Natural killer cell (primary cell): ENCODE results near the gene RFNG. TPM values are rescaled to one million over a fixed set of nuclear protein-coding genes. Genes with fewer than 3 reads are reported as not detected.

Experiments used
- ATAC-seq, 3 donors: fragments of 150-1000 bp in 2 of 3; fragments of 200-7000 bp in 1 of 3; cut with Tn5 transposase; 1 replicate in 1 of 3; 2 replicates in 2 of 3; pipeline ENCODE4 v1.10.0; 2021; ENCODE audit warnings: mild to moderate bottlenecking in 2 of 3, moderate library complexity in 2 of 3
- DNase-seq, 2 donors: peaks; one replicate each; pipeline versions ENCODE4 v3.0.0 to v3.0.0-alpha.2; 2013 to 2021; ENCODE audit warnings: mixed read lengths in 1 of 2
- H3K27ac ChIP-seq: one replicate; pipeline ENCODE4 v1.5.1; 2013; ENCODE audit warnings: mild to moderate bottlenecking, low read length
- H3K27me3 ChIP-seq: one replicate; pipeline ENCODE4 v1.6.1; 2013; ENCODE audit warnings: low read length; ENCODE audit not compliant: control insufficient read depth, insufficient read depth
- H3K36me3 ChIP-seq: one replicate; pipeline ENCODE4 v1.6.1; 2013; ENCODE audit warnings: low read length; ENCODE audit not compliant: control insufficient read depth, insufficient read depth
- H3K4me1 ChIP-seq: one replicate; pipeline ENCODE4 v1.6.1; 2013; ENCODE audit warnings: low read length; ENCODE audit not compliant: control insufficient read depth, insufficient read depth
- H3K4me3 ChIP-seq: one replicate; pipeline ENCODE4 v1.5.1; 2013; ENCODE audit warnings: low read length
- H3K9me3 ChIP-seq: one replicate; pipeline ENCODE4 v1.6.1; 2013; ENCODE audit warnings: low read length; ENCODE audit not compliant: control insufficient read depth, insufficient read depth
- H3K27ac Mint-ChIP-seq, 2 donors: one replicate each; pipeline ENCODE4 v1.8.0; 2022; ENCODE audit warnings: mild to moderate bottlenecking in 2 of 2, mixed read lengths in 2 of 2, moderate library complexity in 1 of 2
- H3K27me3 Mint-ChIP-seq, 2 donors: one replicate each; pipeline ENCODE4 v1.8.0; 2022; ENCODE audit warnings: low read depth in 2 of 2, mixed read lengths in 2 of 2
- H3K36me3 Mint-ChIP-seq: one replicate; pipeline ENCODE4 v1.8.0; 2022; ENCODE audit warnings: mixed read lengths
- H3K4me1 Mint-ChIP-seq, 2 donors: one replicate each; pipeline ENCODE4 v1.8.0; 2022; ENCODE audit warnings: mixed read lengths in 2 of 2
- H3K4me3 Mint-ChIP-seq: one replicate; pipeline ENCODE4 v1.8.0; 2022; ENCODE audit warnings: mild to moderate bottlenecking, moderate library complexity, mixed read lengths
- H3K9me3 Mint-ChIP-seq, 2 donors: one replicate each; pipeline ENCODE4 v1.8.0; 2022; ENCODE audit warnings: mixed read lengths in 2 of 2
- CTCF ChIP-seq: fragments of 200-600 bp; IDR thresholded peaks from one replicate; pipeline ENCODE4 v1.8.0; 2022; ENCODE audit warnings: antibody characterized with exemption
- WGBS: methylation state at CpG from one replicate; pipeline ENCODE4 v1.1.7; 2013; ENCODE audit warnings: missing lambda C conversion rate; ENCODE audit not compliant: insufficient coverage; 5-methylcytosine and 5-hydroxymethylcytosine counted together
- intact Hi-C: fragments of 100-400 bp; cut with micrococcal nuclease; formaldehyde crosslinking; loops from one replicate; pipeline ENCODE4 v1.14.2; 2022
- total RNA-seq, 4 donors: library from RNA; stranded (reverse); fragments of 120-200 nt in 1 of 4; gene quantifications; one replicate each; pipeline versions ENCODE4 v1.2.3 to v1.2.4, GENCODE V29; 2013 to 2022

Gene RFNG
- total RNA-seq, 3 donors from 2014 or later (not counting 1 experiment from before 2014, with no cell fraction given) = 22.7 to 26.7 (median 23.2) TPM

- no peak for ATAC-seq
- Mint-ChIP-seq H3K27ac (no peak overlapping the region), H3K9me3 (no peaks in the 10 kb centered on the region), H3K36me3 (no peaks in the 10 kb centered on the region), H3K4me3 (no peak overlapping the region), H3K4me1 (no peaks in the 10 kb centered on the region), H3K27me3 (no peaks in the 10 kb centered on the region)
- no peaks in the 10 kb centered on the region for H3K4me1 ChIP-seq
- no peaks in the 10 kb centered on the region for H3K9me3 ChIP-seq
- no peak overlapping the region for H3K27ac ChIP-seq
- H3K36me3 ChIP-seq = peaks cover 3% of the 10 kb centered on the region
- intact Hi-C loops = no loop called here
- no peak for TF ChIP-seq CTCF
- WGBS = 87% methylated on average over 17 of the region's 17 CpGs
- DNase-seq = no peak
- no peaks in the 10 kb centered on the region for H3K27me3 ChIP-seq
- H3K4me3 ChIP-seq = no peak overlapping the region
Measured at GRCh38 chr17:82001571-82002056, 50.0 kb downstream of the RFNG start.

DNA sequence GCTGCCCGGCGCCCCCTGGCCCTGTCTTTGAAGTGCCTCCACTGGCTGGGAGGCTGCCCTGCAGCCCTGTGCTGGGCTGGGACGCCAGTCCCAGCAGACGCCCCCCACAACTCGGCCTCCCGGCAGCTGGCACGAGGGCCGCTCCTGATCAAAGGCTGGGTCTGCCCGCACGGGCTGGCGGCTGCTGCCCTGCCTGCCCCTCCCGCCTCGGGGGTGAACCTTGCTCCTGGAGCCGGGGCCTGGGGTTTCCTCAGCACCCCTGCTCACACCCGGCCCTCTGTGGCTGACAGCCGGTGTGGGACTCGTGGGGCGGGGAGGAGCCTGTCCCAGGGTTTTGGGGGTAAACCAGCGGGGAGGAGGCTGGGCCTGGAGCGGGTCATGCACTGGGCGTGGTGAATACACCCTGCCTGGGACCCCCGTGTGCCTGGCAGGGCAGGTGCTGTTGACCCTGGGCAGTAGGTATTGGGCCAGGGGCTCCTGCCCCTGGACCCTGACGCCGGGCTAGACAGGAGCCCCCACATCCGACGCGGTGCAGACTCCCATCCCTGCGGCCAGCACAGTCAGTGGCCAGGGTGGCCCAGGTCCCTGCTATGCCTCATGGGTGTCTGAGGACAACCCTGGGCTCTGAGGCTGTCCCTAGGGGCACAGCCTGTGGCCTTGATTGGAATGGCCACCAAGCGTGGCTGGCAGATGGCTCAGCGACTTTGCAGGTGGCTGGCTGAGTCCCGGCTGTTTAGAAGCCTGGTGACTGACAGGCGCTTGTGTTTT, 50.6 kb downstream of the RFNG start:
- TF ChIP-seq CTCF = no peak
- Histone ChIP-seq H3K27ac (no peak overlapping the region), H3K27me3 (no peaks in the 10 kb centered on the region), H3K36me3 (peaks cover 3% of the 10 kb centered on the region), H3K4me3 (no peak overlapping the region), H3K4me1 (no peaks in the 10 kb centered on the region), H3K9me3 (no peaks in the 10 kb centered on the region)
- Mint-ChIP-seq H3K27ac (no peak overlapping the region), H3K36me3 (no peaks in the 10 kb centered on the region), H3K9me3 (no peaks in the 10 kb centered on the region), H3K27me3 (no peaks in the 10 kb centered on the region), H3K4me1 (no peaks in the 10 kb centered on the region), H3K4me3 (no peak overlapping the region)
- no peak for DNase-seq
- intact Hi-C loops = no loop called here
- no peak for ATAC-seq
- 93% methylated on average over 32 of the region's 32 CpGs for WGBS

GRCh38 chr17:81999976-82000802, 51.4 kb downstream of the RFNG start:
- Mint-ChIP-seq H3K27ac (no peak overlapping the region), H3K27me3 (no peaks in the 10 kb centered on the region), H3K36me3 (no peaks in the 10 kb centered on the region), H3K9me3 (no peaks in the 10 kb centered on the region), H3K4me1 (no peaks in the 10 kb centered on the region), H3K4me3 (no peak overlapping the region)
- Histone ChIP-seq H3K4me3 (no peak overlapping the region), H3K27ac (no peak overlapping the region), H3K36me3 (peaks cover 3% of the 10 kb centered on the region), H3K9me3 (no peaks in the 10 kb centered on the region), H3K4me1 (no peaks in the 10 kb centered on the region), H3K27me3 (no peaks in the 10 kb centered on the region)
- ATAC-seq (no peak), DNase-seq (no peak)
- WGBS = 91% methylated on average over 36 of the region's 36 CpGs
- no peak for TF ChIP-seq CTCF
- intact Hi-C loops = no loop called here
